DOHH2 (cell line): ENCODE measurements around the gene SRGAP2C.
"Not testable (repeated sequence)": the region's sequence is repeated elsewhere in the genome, so short reads cannot be mapped to it uniquely, and the experiment has no call there.

Experiments
- CTCF ChIP-seq: fragments of 200-600 bp; sonication (generic); IDR thresholded peaks from one replicate; pipeline ENCODE4 v1.5.1; 2014; ENCODE audit warnings: antibody characterized with exemption, mild to moderate bottlenecking, low read depth, low read length; ENCODE audit not compliant: poor library complexity, severe bottlenecking
- EZH2phosphoT487 ChIP-seq: fragments of 200-600 bp; sonication (generic); IDR thresholded peaks from 2 replicates; pipeline ENCODE4 v1.6.1; 2017; ENCODE audit warnings: borderline replicate concordance, mild to moderate bottlenecking, antibody characterized with exemption, low read length, moderate library complexity, mixed read lengths

- not testable (repeated sequence) for TF ChIP-seq CTCF, EZH2phosphoT487
Observed at GRCh38 chr1:121362234-121362883, 177.6 kb downstream of the SRGAP2C start.
